ENCODE data around the gene FOXG1.

DNA sequence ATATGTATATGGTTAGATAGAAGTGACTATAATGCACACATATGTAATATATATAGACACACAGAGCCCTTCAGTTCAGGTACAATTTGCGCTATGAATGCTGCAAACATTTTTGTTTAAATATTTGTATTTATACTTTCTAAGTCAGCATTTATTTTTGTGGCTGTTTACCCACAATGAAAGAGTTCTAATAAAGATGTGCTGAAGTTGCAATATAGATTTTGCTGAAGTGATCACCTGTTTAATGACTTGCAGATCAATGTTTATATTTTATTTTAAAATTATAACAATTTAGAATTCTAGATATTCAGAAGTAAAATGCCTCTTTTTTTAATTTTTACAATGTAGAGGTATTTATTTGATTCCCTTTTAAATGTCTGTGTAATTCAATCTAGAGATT is 3.5 kb downstream of the FOXG1 start:
- TF ChIP-seq, protein P1, sequence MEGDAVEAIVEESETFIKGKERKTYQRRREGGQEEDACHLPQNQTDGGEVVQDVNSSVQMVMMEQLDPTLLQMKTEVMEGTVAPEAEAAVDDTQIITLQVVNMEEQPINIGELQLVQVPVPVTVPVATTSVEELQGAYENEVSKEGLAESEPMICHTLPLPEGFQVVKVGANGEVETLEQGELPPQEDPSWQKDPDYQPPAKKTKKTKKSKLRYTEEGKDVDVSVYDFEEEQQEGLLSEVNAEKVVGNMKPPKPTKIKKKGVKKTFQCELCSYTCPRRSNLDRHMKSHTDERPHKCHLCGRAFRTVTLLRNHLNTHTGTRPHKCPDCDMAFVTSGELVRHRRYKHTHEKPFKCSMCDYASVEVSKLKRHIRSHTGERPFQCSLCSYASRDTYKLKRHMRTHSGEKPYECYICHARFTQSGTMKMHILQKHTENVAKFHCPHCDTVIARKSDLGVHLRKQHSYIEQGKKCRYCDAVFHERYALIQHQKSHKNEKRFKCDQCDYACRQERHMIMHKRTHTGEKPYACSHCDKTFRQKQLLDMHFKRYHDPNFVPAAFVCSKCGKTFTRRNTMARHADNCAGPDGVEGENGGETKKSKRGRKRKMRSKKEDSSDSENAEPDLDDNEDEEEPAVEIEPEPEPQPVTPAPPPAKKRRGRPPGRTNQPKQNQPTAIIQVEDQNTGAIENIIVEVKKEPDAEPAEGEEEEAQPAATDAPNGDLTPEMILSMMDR (IDR thresholded peaks at IDR 0.05), result no peak
- no peak for TF ChIP-seq POLR2A (IDR thresholded peaks at IDR 0.05)
